Measurements from ENCODE around the gene AGAP2. TPM values are rescaled to one million over a fixed set of nuclear protein-coding genes. Genes with fewer than 3 reads are reported as not detected.

AGAP2 gene
- total and polyA plus RNA-seq, 2 of the 8 experiments (the other 6 are each of a cell fraction or from before 2014, with no cell fraction given), result 1.5 TPM

- TF ChIP-seq FOSL1 (IDR thresholded peaks at IDR 0.05; ENCODE audit: insufficient read depth, low read depth, low read length) (no peak), ASH2L (IDR thresholded peaks at IDR 0.05; ENCODE audit: low read length) (no peak), CBX8 (IDR thresholded peaks at IDR 0.05; ENCODE audit: borderline replicate concordance, low read depth, low read length) (no peak), HDAC6 (IDR thresholded peaks at IDR 0.05; ENCODE audit: low read depth, low read length) (no peak), KDM4A (IDR thresholded peaks at IDR 0.05; ENCODE audit: low read depth, low read length, severe bottlenecking) (no peak), JUND (IDR thresholded peaks at IDR 0.05; ENCODE audit: low read length) (no peak), USF2 (IDR thresholded peaks at IDR 0.05; ENCODE audit: low read length) (no peak), CBX5 (IDR thresholded peaks at IDR 0.05; ENCODE audit: low read depth, low read length) (no peak), RXRA (IDR thresholded peaks at IDR 0.05; ENCODE audit: insufficient read depth, low read depth, low read length) (no peak)
Measured at GRCh38 chr12:57758552-57759359, 20.2 kb upstream of the AGAP2 start (continued).
